ENCODE measurements around the gene PPP1R13B.

DNA sequence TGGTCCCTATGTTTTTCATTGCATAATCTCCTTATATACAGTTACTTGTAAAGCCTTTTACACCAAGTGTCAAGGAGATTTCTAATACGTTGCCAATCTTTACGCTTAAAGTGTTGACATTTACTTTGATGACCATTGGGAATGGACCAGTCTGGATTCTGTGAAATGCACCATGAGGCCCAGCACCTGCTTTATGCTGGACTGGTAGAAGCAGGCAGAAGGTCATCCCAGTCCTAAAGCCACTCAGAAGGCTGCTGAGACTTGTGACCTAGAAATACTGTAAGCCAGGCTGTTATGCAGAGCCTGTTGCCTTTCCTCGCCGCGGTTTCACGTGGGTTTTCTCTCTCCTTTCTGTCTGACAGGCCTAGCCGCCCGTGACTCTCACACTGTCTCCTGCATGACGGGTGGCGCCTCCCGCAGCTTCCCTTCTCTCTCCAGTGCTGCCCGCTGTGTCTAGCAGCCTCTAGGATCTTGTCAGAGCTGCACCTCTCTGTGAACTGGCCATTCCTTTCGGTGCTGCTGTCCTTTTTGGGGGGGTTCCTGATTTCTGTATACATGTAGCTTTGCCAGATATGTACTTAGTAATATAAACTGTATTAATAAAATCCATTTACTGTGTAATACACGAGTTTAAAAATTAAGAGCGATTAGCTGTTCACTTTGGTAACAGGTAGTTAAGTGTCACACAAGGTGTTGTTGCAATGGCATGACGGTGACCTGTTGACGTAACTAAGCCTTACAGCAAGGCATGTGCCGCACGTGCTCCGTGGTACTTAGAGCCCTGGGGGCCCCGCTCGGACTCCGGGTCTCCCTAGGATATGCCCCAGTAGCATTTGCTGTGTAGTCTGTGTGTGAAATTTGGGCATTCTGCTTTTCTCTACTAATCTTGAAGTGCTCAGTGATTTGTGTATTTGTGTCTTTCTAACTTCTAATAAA is 161.8 kb downstream of the PPP1R13B start:
- TF ChIP-seq CTCF (IDR thresholded peaks at IDR 0.05; ENCODE audit: low read length) (no peak), EZH2 (IDR thresholded peaks at IDR 0.05; ENCODE audit: borderline replicate concordance, low read length) (no peak)
